HCT116 (cell line): ENCODE results near the gene AGPAT3.

Source experiments
- CEBPB ChIP-seq: IDR thresholded peaks from 2 replicates; pipeline ENCODE4 v1.6.1; 2012; ENCODE audit warnings: low read depth
- CTCF ChIP-seq, 3 experiments: fragments of 200-600 bp in 1 of 3; sonication (generic) in 1 of 3; IDR thresholded peaks in 2 of 3; conservative IDR thresholded peaks in 1 of 3; 2 replicates each; pipeline ENCODE4 v1.5.1; 2012 to 2017; ENCODE audit warnings: low read depth in 2 of 3, low read length in 2 of 3, antibody characterized with exemption in 1 of 3, borderline replicate concordance in 1 of 3, control low read depth in 1 of 3, mild to moderate bottlenecking in 1 of 3, mixed read lengths in 1 of 3, mixed run types in 1 of 3, moderate library complexity in 1 of 3; ENCODE audit not compliant: insufficient read depth in 1 of 3
- EZH2phosphoT487 ChIP-seq: fragments of 200-600 bp; IDR thresholded peaks from 2 replicates; pipeline ENCODE4 v1.6.1; 2018; ENCODE audit warnings: antibody characterized with exemption, borderline replicate concordance
- JUND ChIP-seq: IDR thresholded peaks from 2 replicates; pipeline ENCODE4 v1.6.1; 2012
- MAX ChIP-seq: IDR thresholded peaks from 2 replicates; pipeline ENCODE4 v1.6.1; 2012
- POLR2A ChIP-seq: IDR thresholded peaks from 2 replicates; pipeline ENCODE4 v1.7.0; 2011; ENCODE audit warnings: borderline replicate concordance; ENCODE audit not compliant: insufficient read depth, insufficient read length; ENCODE audit errors: extremely low read depth
- RAD21 ChIP-seq: IDR thresholded peaks from 2 replicates; pipeline ENCODE4 v1.6.1; 2012; ENCODE audit warnings: low read depth, mild to moderate bottlenecking
- REST ChIP-seq: IDR thresholded peaks from 2 replicates; pipeline ENCODE4 v1.6.1; 2012; ENCODE audit warnings: low read depth
- SIN3A ChIP-seq: IDR thresholded peaks from 2 replicates; pipeline ENCODE4 v1.6.1; 2012; ENCODE audit warnings: low read depth
- YY1 ChIP-seq: IDR thresholded peaks from 2 replicates; pipeline ENCODE4 v1.6.1; 2011; ENCODE audit warnings: low read length, low read depth, moderate library complexity, mild to moderate bottlenecking; ENCODE audit not compliant: insufficient replicate concordance; ENCODE audit errors: extremely low read depth
- ZBTB33 ChIP-seq: IDR thresholded peaks from 2 replicates; pipeline ENCODE4 v1.6.1; 2011; ENCODE audit warnings: mild to moderate bottlenecking, low read length, moderate library complexity; ENCODE audit not compliant: insufficient replicate concordance; ENCODE audit errors: extremely low read depth
- ZFX ChIP-seq: fragments of 450-650 bp; IDR thresholded peaks from 2 replicates; pipeline ENCODE4 v1.6.1; 2017
- ZNF274 ChIP-seq: fragments of 200-500 bp; sonication (Bioruptor generic); IDR thresholded peaks from 2 replicates; pipeline ENCODE4 v1.6.1; 2014; ENCODE audit warnings: mild to moderate bottlenecking, low read depth, low read length, inconsistent platforms

- no peak for TF ChIP-seq CEBPB
- TF ChIP-seq RAD21, result no peak
- TF ChIP-seq CTCF (IDR thresholded peaks at IDR 0.05 in 2 of 3, conservative IDR thresholded peaks at IDR 0.05 in 1 of 3; ENCODE audit: borderline replicate concordance in 1 of 3, insufficient read depth in 1 of 3, low read depth in 2 of 3, low read length in 2 of 3), result no peak
- TF ChIP-seq REST, result no peak
- TF ChIP-seq ZNF274, result no peak
- no peak for TF ChIP-seq ZBTB33
- TF ChIP-seq POLR2A, result no peak
- TF ChIP-seq YY1, result no peak
- no peak for TF ChIP-seq MAX
- no peak for TF ChIP-seq JUND
- TF ChIP-seq ZFX, result no peak
- TF ChIP-seq SIN3A, result no peak
- no peak for TF ChIP-seq EZH2phosphoT487
Observed at GRCh38 chr21:44028287-44028659, 163.2 kb downstream of the AGPAT3 start.
